Esophagus squamous epithelium (tissue), 5 donors: ENCODE results near the gene PLOD3. TPM values are rescaled to one million over a fixed set of nuclear protein-coding genes. Genes with fewer than 3 reads are reported as not detected.

Experiments
- DNase-seq: peaks from one replicate; lab custom pipeline; 2025; lab: John Stamatoyannopoulos, UW
- H3K27ac ChIP-seq, 4 donors: fragments of 200-600 bp; sonication (generic); one replicate each; pipeline ENCODE4 v1.5.1; 2016 to 2019; ENCODE audit warnings: mild to moderate bottlenecking in 1 of 4
- H3K27me3 ChIP-seq, 4 donors: fragments of 200-600 bp; sonication (generic); 1 replicate in 3 of 4; 2 replicates in 1 of 4; pipeline versions ENCODE4 v1.5.1 to v1.6.0; 2017 to 2021; ENCODE audit warnings: antibody characterized with exemption in 1 of 4
- H3K36me3 ChIP-seq, 3 donors: fragments of 200-600 bp; sonication (generic); one replicate each; pipeline ENCODE4 v1.5.1; 2016 to 2019
- H3K4me1 ChIP-seq, 3 donors: fragments of 200-600 bp; sonication (generic); one replicate each; pipeline ENCODE4 v1.5.1; 2017 to 2019
- H3K4me3 ChIP-seq, 4 donors: fragments of 200-600 bp; sonication (generic); 1 replicate in 3 of 4; 2 replicates in 1 of 4; pipeline ENCODE4 v1.5.1; 2016 to 2019; ENCODE audit warnings: mild to moderate bottlenecking in 2 of 4, moderate library complexity in 1 of 4
- H3K9me3 ChIP-seq, 3 donors: fragments of 200-600 bp; sonication (generic); one replicate each; pipeline ENCODE4 v1.5.1; 2016 to 2019
- CTCF ChIP-seq, 6 experiments: fragments of 450-650 bp in 4 of 6; fragments of 200-600 bp in 2 of 6; sonication (generic) in 2 of 6; IDR thresholded peaks; one replicate each; pipeline ENCODE4 v1.5.1; 2016 to 2019; ENCODE audit warnings: antibody characterized with exemption in 6 of 6, mild to moderate bottlenecking in 4 of 6, moderate library complexity in 4 of 6
- POLR2A ChIP-seq, 4 donors: fragments of 450-650 bp; IDR thresholded peaks; one replicate each; pipeline ENCODE4 v1.6.1; 2017; ENCODE audit warnings: antibody characterized with exemption in 4 of 4, mild to moderate bottlenecking in 4 of 4, moderate library complexity in 3 of 4
- whole genome bisulfite sequencing, 2 donors: methylation state at CpG; one replicate each; pipeline ENCODE4 v1.1.5; 2018; 5-methylcytosine and 5-hydroxymethylcytosine counted together
- intact Hi-C: fragments of 100-400 bp; cut with DNase I; formaldehyde crosslinking; loops from one replicate; pipeline ENCODE4 v1.15.0; 2022
- total RNA-seq, 4 donors: library from RNA; depleted of rRNA; stranded (reverse); fragments of >200 nt; gene quantifications; one replicate each; pipeline ENCODE4 v1.1.0, GENCODE V29; 2016
- donor health status: DM: yes; HTN: yes; CAD: no.

Gene PLOD3
- total RNA-seq, 4 donors from 2014 or later, result 2.5 to 14.5 (median 9.7) TPM

GRCh38 chr7:101240226-101241014, 23.0 kb upstream of the PLOD3 start:
- H3K27me3 ChIP-seq, result no peaks in the 10 kb centered on the region
- TF ChIP-seq POLR2A (IDR thresholded peaks at IDR 0.05) (no peak), CTCF (IDR thresholded peaks at IDR 0.05) (no peak)
- WGBS, 2 donors, result 88 to 91% methylated on average over 22 to 25 of the region's 32 CpGs
- no peaks in the 10 kb centered on the region for H3K9me3 ChIP-seq
- peak overlapping the region in 3 of 4 donors; percentile 48 to 85 (median 81) for H3K27ac ChIP-seq
- H3K4me1 ChIP-seq, result peaks cover 13 to 95% (median 47%) of the 10 kb centered on the region in 3 donors
- intact Hi-C loops, result no loop called here
- DNase-seq, result no peak
- no peak overlapping the region for H3K4me3 ChIP-seq
- H3K36me3 ChIP-seq, result peaks cover 0 to 59% (median 13%) of the 10 kb centered on the region in 3 donors

GRCh38 chr7:101239951-101240220, 22.5 kb upstream of the PLOD3 start:
- 87 to 91% methylated on average over 3 to 4 of the region's 9 CpGs for WGBS, 2 donors
- no peak for DNase-seq
- no peak overlapping the region for H3K4me3 ChIP-seq
- no peaks in the 10 kb centered on the region for H3K27me3 ChIP-seq
- TF ChIP-seq POLR2A (IDR thresholded peaks at IDR 0.05) (no peak), CTCF (IDR thresholded peaks at IDR 0.05) (no peak)
- intact Hi-C loops, result no loop called here
- peak overlapping the region; percentile 39 to 85 (median 64) for H3K27ac ChIP-seq
- peaks cover 0 to 59% (median 13%) of the 10 kb centered on the region in 3 donors for H3K36me3 ChIP-seq
- peaks cover 8 to 96% (median 44%) of the 10 kb centered on the region in 3 donors for H3K4me1 ChIP-seq
- no peaks in the 10 kb centered on the region for H3K9me3 ChIP-seq

- peaks cover 0 to 59% (median 13%) of the 10 kb centered on the region in 3 donors for H3K36me3 ChIP-seq
- H3K4me1 ChIP-seq, result peaks cover 8 to 98% (median 44%) of the 10 kb centered on the region in 3 donors
- H3K27me3 ChIP-seq, result no peaks in the 10 kb centered on the region
- no peak for DNase-seq
- intact Hi-C loops, result no loop called here
- H3K27ac ChIP-seq, result peak overlapping the region; percentile 55 to 85 (median 78)
- H3K4me3 ChIP-seq, result no peak overlapping the region
- no peak for TF ChIP-seq CTCF (IDR thresholded peaks at IDR 0.05)
- TF ChIP-seq POLR2A (IDR thresholded peaks at IDR 0.05), result no peak
- H3K9me3 ChIP-seq, result no peaks in the 10 kb centered on the region
- WGBS, 2 donors, result 82% methylated on average over 14 of the region's 27 CpGs; no CpG with 5 or more reads in 1 of the 2 donors
These were observed 22.0 kb upstream of the PLOD3 start for GRCh38 chr7:101239191-101239950.

GRCh38 chr7:101238226-101239182, 21.1 kb upstream of the PLOD3 start:
- TF ChIP-seq POLR2A (IDR thresholded peaks at IDR 0.05) (no peak), CTCF (IDR thresholded peaks at IDR 0.05) (no peak)
- Histone ChIP-seq H3K27ac (peak overlapping the region; percentile 55 to 85 (median 78)), H3K36me3 (peaks cover 0 to 59% (median 13%) of the 10 kb centered on the region in 3 donors), H3K27me3 (no peaks in the 10 kb centered on the region), H3K4me1 (peaks cover 4 to 89% (median 39%) of the 10 kb centered on the region in 3 donors), H3K9me3 (no peaks in the 10 kb centered on the region), H3K4me3 (peak overlapping the region in 1 of 4 donors; percentile 51)
- WGBS, 2 donors, result 52 to 65% methylated on average over 3 to 9 of the region's 28 CpGs
- intact Hi-C loops, result no loop called here
- no peak for DNase-seq
